GM12878 (cell line): ENCODE results near the gene TERF2IP. TPM values are rescaled to one million over a fixed set of nuclear protein-coding genes. Genes with fewer than 3 reads are reported as not detected.
A peak's percentile ranks its signal among the peaks of the same experiment; 100 is the strongest.

Experiments
- ATAC-seq: fragments of 200-7000 bp; cut with Tn5 transposase; 3 replicates; pipeline ENCODE4 v1.9.1; 2020; ENCODE audit warnings: mild to moderate bottlenecking, moderate library complexity
- BruUV-seq: library from RNA; stranded (reverse); fragments of 400-500 nt; replicated peaks from 2 replicates; lab custom pipeline; 2021; lab: Mats Ljungman, UMichigan
- CTCF ChIA-PET: fragments of 300-600 bp; sonication (Branson Sonifier 250); formaldehyde crosslinking; extraction: SDS; loops from one replicate; lab custom pipeline; 2021; ENCODE audit warnings: inconsistent platforms; lab: Yijun Ruan, JAX
- POLR2A ChIA-PET: fragments of 350-600 bp; formaldehyde crosslinking; extraction: SDS; loops from one replicate; lab custom pipeline; 2021; ENCODE audit warnings: inconsistent platforms; lab: Charles Lee
- RAD21 ChIA-PET: fragments of 300-600 bp; sonication (Branson Sonifier 250); formaldehyde crosslinking; loops from one replicate; lab custom pipeline; 2023; ENCODE audit warnings: antibody characterized with exemption; ENCODE audit not compliant: unreplicated experiment; lab: Charles Lee
- SMC1A ChIA-PET: fragments of 300-600 bp; sonication (Branson Sonifier 250); formaldehyde crosslinking; loops from one replicate; lab custom pipeline; 2023; ENCODE audit not compliant: unreplicated experiment, uncharacterized antibody; lab: Charles Lee
- DNase-seq: peaks from one replicate; pipeline ENCODE4 v3.0.0-alpha.2; 2011; ENCODE audit warnings: low read depth, low spot score
- FAIRE-seq: peaks from 3 replicates; lab custom pipeline; 2011; peaks lifted over from hg19 to GRCh38; lab: Jason Lieb, UNC
- H2AFZ ChIP-seq: 2 replicates; pipeline ENCODE4 v1.6.0; 2011; ENCODE audit warnings: low read depth, low read length, control low read depth; ENCODE audit not compliant: control insufficient read depth
- H3K27ac ChIP-seq: 2 replicates; pipeline ENCODE4 v1.5.1; 2011; ENCODE audit warnings: control low read depth; ENCODE audit not compliant: control insufficient read depth, insufficient read depth
- H3K27me3 ChIP-seq, 2 experiments: replicated peaks in 1 of 2; 2 replicates each; pipeline versions ENCODE4 v1.6.0 to v1.6.1; 2011; ENCODE audit warnings: low read length in 1 of 2; ENCODE audit not compliant: control insufficient read depth in 2 of 2, insufficient read depth in 2 of 2
- H3K36me3 ChIP-seq, 2 experiments: 2 replicates each; pipeline ENCODE4 v1.5.1; 2011; ENCODE audit warnings: low read length in 1 of 2; ENCODE audit not compliant: control insufficient read depth in 2 of 2, insufficient read depth in 2 of 2
- H3K4me1 ChIP-seq: 2 replicates; pipeline ENCODE4 v1.6.1; 2011; ENCODE audit warnings: mild to moderate bottlenecking, low read length, moderate library complexity, mixed read lengths; ENCODE audit not compliant: control insufficient read depth, insufficient read depth
- H3K4me2 ChIP-seq: 2 replicates; pipeline ENCODE4 v1.6.0; 2011; ENCODE audit warnings: control low read depth; ENCODE audit not compliant: control insufficient read depth, insufficient read depth
- H3K4me3 ChIP-seq: fragments of 200-600 bp; sonication (generic); 2 replicates; pipeline ENCODE4 v1.5.1; 2016
- H3K79me2 ChIP-seq: 2 replicates; pipeline ENCODE4 v1.6.0; 2011; ENCODE audit warnings: low read length; ENCODE audit not compliant: control insufficient read depth, insufficient read depth
- H3K9ac ChIP-seq: 2 replicates; pipeline ENCODE4 v1.8.0; 2011; ENCODE audit warnings: low read length, control low read depth, mixed read lengths; ENCODE audit not compliant: control insufficient read depth, insufficient read depth
- H3K9me3 ChIP-seq: replicated peaks from 3 replicates; pipeline ENCODE4 v1.5.1; 2011; ENCODE audit warnings: mild to moderate bottlenecking, low read length; ENCODE audit not compliant: control insufficient read depth, insufficient read depth
- H4K20me1 ChIP-seq: 2 replicates; pipeline ENCODE4 v1.6.0; 2011; ENCODE audit not compliant: control insufficient read depth, insufficient read depth
- EED ChIP-seq: sonication (generic); IDR thresholded peaks from 2 replicates; pipeline ENCODE4 v1.6.1; 2016; ENCODE audit warnings: antibody characterized with exemption, low read depth
- ESRRA ChIP-seq: IDR thresholded peaks from 2 replicates; pipeline ENCODE4 v1.6.1; 2012; ENCODE audit warnings: mild to moderate bottlenecking, low read length, improper control_type of control experiment
- FOS ChIP-seq: IDR thresholded peaks from 3 replicates; pipeline ENCODE4 v1.6.1; 2011; ENCODE audit warnings: borderline replicate concordance; ENCODE audit not compliant: insufficient read length; ENCODE audit errors: extremely low read depth
- KAT2A ChIP-seq: conservative IDR thresholded peaks from 2 replicates; pipeline ENCODE4 v1.6.1; 2011; ENCODE audit warnings: low read depth, low read length; ENCODE audit not compliant: control insufficient read depth
- STAT1 ChIP-seq: fragments of 450-650 bp; conservative IDR thresholded peaks from 2 replicates; pipeline ENCODE4 v1.6.1; 2014; ENCODE audit warnings: antibody characterized with exemption, mild to moderate bottlenecking
- YY1 ChIP-seq: IDR thresholded peaks from 2 replicates; pipeline ENCODE4 v1.6.1; 2011; ENCODE audit warnings: low read depth, mild to moderate bottlenecking, low read length
- ZBED1 ChIP-seq: IDR thresholded peaks from 2 replicates; pipeline ENCODE4 v1.6.1; 2016; ENCODE audit warnings: borderline replicate concordance
- ZNF207 ChIP-seq: fragments of 450-650 bp; IDR thresholded peaks from 2 replicates; pipeline ENCODE4 v1.6.1; 2014; ENCODE audit warnings: antibody characterized with exemption, mild to moderate bottlenecking, borderline replicate concordance
- WGBS: methylation state at CpG from one replicate; pipeline ENCODE4 v1.1.6; 2016; ENCODE audit warnings: low lambda C conversion rate; ENCODE audit not compliant: insufficient replicate concordance, insufficient coverage; ENCODE audit errors: missing lambda C conversion rate; 5-methylcytosine and 5-hydroxymethylcytosine counted together
- in situ Hi-C: fragments of 300-500 bp; cut with MboI; formaldehyde crosslinking; loops from 9 replicates; pipeline ENCODE4 v1.14.3; 2018; ENCODE audit warnings: mixed read lengths
- intact Hi-C: fragments of 100-400 bp; cut with micrococcal nuclease; formaldehyde crosslinking; loops from one replicate; pipeline ENCODE4 v1.14.2; 2022; ENCODE audit not compliant: unreplicated experiment
- polyA plus RNA-seq, 11 experiments: library from polyadenylated mRNA; depleted of rRNA in 4 of 11; unstranded in 6 of 11; stranded (reverse) in 5 of 11; fragments of >200 nt; fragmentation: Nextera tagmentation in 4 of 11; fragmentation: Illumina TruSeq in 1 of 11; extraction: Ambion mirVana in 4 of 11; extraction: Trizol in 1 of 11; gene quantifications; 1 replicate in 1 of 11; 2 replicates in 10 of 11; pipeline versions ENCODE4 v1.2.1 to v1.2.3, GENCODE V29; 2011 to 2016; ENCODE audit warnings: inconsistent platforms in 2 of 11, missing spikeins in 2 of 11, low read depth in 1 of 11
- total RNA-seq, 4 experiments: library from RNA; depleted of rRNA in 3 of 4; stranded (reverse); fragments of >200 nt in 3 of 4; fragmentation: Illumina TruSeq in 1 of 4; extraction: Trizol in 1 of 4; gene quantifications; 2 replicates each; pipeline versions ENCODE4 v1.2.1 to v1.2.3, GENCODE V29; 2013 to 2021
- TF ChIP-seq, protein P1 (sequence below): fragments of 450-650 bp; IDR thresholded peaks from 2 replicates; pipeline ENCODE4 v1.6.1; 2016; ENCODE audit warnings: mild to moderate bottlenecking, moderate library complexity, borderline replicate concordance
- TF ChIP-seq, protein P2 (sequence below): fragments of 450-650 bp; IDR thresholded peaks from 2 replicates; pipeline ENCODE4 v1.6.1; 2017; ENCODE audit warnings: mild to moderate bottlenecking

The TERF2IP gene
- total and polyA plus RNA-seq, 10 of the 15 experiments (the other 5 are each of a cell fraction or from before 2014, with no cell fraction given): 19.6 to 93.1 (median 54.4) TPM

DNA sequence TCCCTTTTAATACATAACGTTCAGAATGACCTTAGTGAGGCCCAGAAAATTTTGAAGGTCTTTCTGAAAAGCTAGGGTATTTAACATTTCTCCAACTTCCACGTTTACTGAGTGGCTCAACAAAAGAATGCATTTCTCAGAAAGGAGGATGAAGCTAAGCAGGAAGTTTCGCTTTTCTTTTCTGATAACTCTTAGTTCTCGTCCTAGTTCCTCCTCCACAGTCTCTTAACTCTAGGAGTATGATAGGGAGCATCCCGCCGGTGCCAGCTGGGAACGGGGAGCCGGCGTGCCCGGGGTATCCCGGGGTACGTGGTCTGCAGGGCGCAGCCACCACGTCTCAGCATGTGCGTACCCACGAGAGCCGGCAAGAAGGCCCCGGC lies 471 bp upstream of the TERF2IP start:
- ATAC-seq (peak; percentile 15), DNase-seq (no peak), FAIRE-seq (peak; percentile 52)
- CTCF ChIA-PET: interaction anchor here (0.6 to 5.6 kb wide), 7 partner anchors 12 to 214 kb away, joined by 3 to 51 read pairs (median 3); partner anchors contain the start of genes ADAT1, CFDP1 and GABARAPL2
- WGBS: 2% methylated on average over 18 of the region's 18 CpGs
- in situ Hi-C loops: loop anchor here (5.0 kb wide), 2 partner anchors 115 to 1545 kb away; partner anchors contain the start of gene MON1B
- H3K36me3 ChIP-seq: peaks cover 0 to 11% of the 10 kb centered on the region in 2 experiments
- TSS peak; percentile 74 for BruUV-seq
- peak overlapping the region; percentile 85 for H3K4me3 ChIP-seq
- no peaks in the 10 kb centered on the region; a peak in 1 of 4 replicates for H3K27me3 ChIP-seq
- peak overlapping the region; percentile 83 for H2AFZ ChIP-seq
- peaks cover 92% of the 10 kb centered on the region for H3K79me2 ChIP-seq
- peaks cover 4% of the 10 kb centered on the region; the same call in 1 of the 2 replicates for H4K20me1 ChIP-seq
- SMC1A ChIA-PET: interaction anchor here (0.5 to 8.1 kb wide), 10 partner anchors 9 to 214 kb away, joined by 3 to 69 read pairs (median 3); partner anchors contain the start of genes ADAT1, CFDP1 and TMEM231
- TF ChIP-seq, protein P1, sequence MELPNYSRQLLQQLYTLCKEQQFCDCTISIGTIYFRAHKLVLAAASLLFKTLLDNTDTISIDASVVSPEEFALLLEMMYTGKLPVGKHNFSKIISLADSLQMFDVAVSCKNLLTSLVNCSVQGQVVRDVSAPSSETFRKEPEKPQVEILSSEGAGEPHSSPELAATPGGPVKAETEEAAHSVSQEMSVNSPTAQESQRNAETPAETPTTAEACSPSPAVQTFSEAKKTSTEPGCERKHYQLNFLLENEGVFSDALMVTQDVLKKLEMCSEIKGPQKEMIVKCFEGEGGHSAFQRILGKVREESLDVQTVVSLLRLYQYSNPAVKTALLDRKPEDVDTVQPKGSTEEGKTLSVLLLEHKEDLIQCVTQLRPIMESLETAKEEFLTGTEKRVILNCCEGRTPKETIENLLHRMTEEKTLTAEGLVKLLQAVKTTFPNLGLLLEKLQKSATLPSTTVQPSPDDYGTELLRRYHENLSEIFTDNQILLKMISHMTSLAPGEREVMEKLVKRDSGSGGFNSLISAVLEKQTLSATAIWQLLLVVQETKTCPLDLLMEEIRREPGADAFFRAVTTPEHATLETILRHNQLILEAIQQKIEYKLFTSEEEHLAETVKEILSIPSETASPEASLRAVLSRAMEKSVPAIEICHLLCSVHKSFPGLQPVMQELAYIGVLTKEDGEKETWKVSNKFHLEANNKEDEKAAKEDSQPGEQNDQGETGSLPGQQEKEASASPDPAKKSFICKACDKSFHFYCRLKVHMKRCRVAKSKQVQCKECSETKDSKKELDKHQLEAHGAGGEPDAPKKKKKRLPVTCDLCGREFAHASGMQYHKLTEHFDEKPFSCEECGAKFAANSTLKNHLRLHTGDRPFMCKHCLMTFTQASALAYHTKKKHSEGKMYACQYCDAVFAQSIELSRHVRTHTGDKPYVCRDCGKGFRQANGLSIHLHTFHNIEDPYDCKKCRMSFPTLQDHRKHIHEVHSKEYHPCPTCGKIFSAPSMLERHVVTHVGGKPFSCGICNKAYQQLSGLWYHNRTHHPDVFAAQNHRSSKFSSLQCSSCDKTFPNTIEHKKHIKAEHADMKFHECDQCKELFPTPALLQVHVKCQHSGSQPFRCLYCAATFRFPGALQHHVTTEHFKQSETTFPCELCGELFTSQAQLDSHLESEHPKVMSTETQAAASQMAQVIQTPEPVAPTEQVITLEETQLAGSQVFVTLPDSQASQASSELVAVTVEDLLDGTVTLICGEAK: no peak
- TF ChIP-seq ESRRA: peak; percentile 64; the same call in 1 of the 2 replicates
- TF ChIP-seq STAT1: no peak
- TF ChIP-seq ZBED1: peak; percentile 16; the same call in 1 of the 2 replicates
- no peak; the same call in 1 of the 2 replicates for TF ChIP-seq ZNF207
- TF ChIP-seq KAT2A: no peak
- no peak for TF ChIP-seq EED
- no peak for TF ChIP-seq FOS
- TF ChIP-seq, protein P2, sequence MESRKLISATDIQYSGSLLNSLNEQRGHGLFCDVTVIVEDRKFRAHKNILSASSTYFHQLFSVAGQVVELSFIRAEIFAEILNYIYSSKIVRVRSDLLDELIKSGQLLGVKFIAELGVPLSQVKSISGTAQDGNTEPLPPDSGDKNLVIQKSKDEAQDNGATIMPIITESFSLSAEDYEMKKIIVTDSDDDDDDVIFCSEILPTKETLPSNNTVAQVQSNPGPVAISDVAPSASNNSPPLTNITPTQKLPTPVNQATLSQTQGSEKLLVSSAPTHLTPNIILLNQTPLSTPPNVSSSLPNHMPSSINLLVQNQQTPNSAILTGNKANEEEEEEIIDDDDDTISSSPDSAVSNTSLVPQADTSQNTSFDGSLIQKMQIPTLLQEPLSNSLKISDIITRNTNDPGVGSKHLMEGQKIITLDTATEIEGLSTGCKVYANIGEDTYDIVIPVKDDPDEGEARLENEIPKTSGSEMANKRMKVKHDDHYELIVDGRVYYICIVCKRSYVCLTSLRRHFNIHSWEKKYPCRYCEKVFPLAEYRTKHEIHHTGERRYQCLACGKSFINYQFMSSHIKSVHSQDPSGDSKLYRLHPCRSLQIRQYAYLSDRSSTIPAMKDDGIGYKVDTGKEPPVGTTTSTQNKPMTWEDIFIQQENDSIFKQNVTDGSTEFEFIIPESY: no peak
- TF ChIP-seq YY1: no peak
- RAD21 ChIA-PET: interaction anchor here (0.6 to 6.0 kb wide), 12 partner anchors 25 to 948 kb away, joined by 3 to 46 read pairs (median 3); partner anchors contain the start of genes ADAT1 and GABARAPL2
- peak overlapping the region; percentile 75 for H3K9ac ChIP-seq
- H3K4me2 ChIP-seq: peak overlapping the region; percentile 89
- H3K9me3 ChIP-seq: no peaks in the 10 kb centered on the region
- POLR2A ChIA-PET: interaction anchor here (0.6 to 6.1 kb wide), 10 partner anchors 9 to 1044 kb away, joined by 3 to 67 read pairs (median 7); partner anchors contain the start of genes ADAT1, CFDP1, GABARAPL2 and TMEM231
- peak overlapping the region; percentile 84 for H3K27ac ChIP-seq
- intact Hi-C loops: loop anchor here (2.0 kb wide), 1 partner anchor 24 kb away; the partner anchor contains the start of gene ADAT1
- H3K4me1 ChIP-seq: peaks cover 22% of the 10 kb centered on the region
